ENCODE data around the gene GABRD.

DNA sequence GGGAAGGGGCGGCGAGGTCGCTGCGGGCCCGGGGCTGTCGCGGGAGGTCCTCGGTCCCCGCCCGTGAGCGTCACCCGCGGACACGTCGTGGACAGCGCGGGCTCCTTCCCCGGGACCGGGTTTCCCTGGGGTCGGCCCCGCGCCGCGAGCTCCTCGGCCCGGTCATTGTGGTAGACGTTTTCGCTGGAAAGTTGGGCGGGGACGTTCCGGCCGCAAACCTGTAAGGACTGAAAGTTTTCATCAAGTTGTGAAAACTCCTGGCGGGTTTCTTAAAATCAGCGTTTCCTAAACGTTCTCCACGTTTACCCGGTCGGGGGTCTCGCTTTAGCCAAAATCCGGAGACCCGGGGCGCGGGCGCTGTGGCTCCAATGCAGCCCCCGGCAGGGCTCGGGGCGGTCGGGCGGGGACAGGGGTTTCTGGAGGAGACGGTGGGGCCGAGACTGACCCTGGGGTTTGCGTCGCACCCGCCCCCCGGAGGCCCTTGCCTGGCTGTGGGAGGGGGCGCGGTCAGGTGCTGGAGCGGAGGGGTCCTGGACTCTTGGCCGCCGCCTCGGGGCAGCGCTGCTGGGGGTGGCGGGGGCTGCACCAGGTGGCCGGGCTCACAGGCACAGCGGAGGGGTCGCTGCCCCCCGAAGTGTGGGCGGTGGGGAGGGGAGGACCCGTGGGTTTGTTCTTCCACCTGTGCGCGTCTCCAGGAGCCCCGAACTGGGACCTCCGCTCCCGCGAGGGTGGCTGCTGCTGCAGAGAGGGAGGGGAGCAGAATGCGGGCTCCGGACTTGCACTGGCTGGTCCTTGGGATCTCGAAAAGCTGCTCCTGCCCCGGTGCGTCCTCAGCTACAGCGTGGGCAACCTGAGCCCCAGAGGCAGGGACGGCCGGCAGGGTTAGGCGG lies 31.9 kb downstream of the GABRD start:
- TF ChIP-seq MAF1 (CRISPR knock-in tag; IDR thresholded peaks at IDR 0.05; ENCODE audit: borderline replicate concordance) (no peak), POLR2A (IDR thresholded peaks at IDR 0.05; ENCODE audit: insufficient read depth in 1 of 2, low read depth in 2 of 2, low read length in 2 of 2) (no peak), NBN (conservative IDR thresholded peaks at IDR 0.05) (no peak), HMG20A (CRISPR knock-in tag; IDR thresholded peaks at IDR 0.05; ENCODE audit: borderline replicate concordance) (no peak), NR2F6 (IDR thresholded peaks at IDR 0.05) (no peak), NR2F6 (CRISPR knock-in tag; IDR thresholded peaks at IDR 0.05) (no peak)

Data from HepG2 (cell line).